ENCODE data around the gene SIK3.

The SIK3 gene

DNA sequence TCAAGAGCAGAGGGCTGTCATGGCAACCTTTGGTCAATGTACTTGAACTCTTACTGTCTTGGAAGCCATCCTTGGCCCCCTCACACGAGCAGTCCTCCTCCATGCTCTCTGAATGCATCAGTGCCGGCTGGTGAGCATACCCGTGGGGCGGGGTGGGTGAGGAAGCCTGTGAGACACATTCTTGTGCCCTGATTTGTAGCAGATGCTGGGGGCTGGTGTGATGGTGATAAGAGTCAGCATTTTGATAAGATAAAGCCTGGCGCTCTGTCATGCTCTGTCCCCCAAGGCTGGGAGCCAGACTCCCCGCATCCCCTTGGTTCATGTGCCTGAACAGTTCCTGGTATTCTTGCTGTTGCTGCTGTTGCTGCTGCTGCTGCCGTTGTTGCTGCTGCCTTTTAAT is 240.3 kb downstream of the SIK3 start:
- no peak for DNase-seq

DNA sequence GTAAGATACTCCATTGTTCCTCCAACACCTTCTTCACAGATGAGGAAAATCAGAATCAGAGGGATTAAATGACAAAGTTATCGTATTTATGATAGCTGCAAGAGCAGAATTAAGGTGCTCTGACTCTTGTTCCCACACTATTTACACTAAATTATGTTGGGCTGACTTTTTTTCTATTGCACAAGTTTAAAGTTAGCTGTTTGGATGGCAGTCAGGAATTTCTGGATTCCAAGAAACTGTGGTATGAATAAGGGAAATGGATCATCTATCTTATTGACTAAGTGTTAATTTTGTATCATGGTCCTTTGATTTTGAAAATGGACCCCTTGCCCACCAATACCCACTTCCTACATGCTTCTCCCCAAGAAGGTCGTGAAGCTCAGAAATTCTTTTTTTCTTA is 240.9 kb downstream of the SIK3 start:
- DNase-seq = no peak

DNA sequence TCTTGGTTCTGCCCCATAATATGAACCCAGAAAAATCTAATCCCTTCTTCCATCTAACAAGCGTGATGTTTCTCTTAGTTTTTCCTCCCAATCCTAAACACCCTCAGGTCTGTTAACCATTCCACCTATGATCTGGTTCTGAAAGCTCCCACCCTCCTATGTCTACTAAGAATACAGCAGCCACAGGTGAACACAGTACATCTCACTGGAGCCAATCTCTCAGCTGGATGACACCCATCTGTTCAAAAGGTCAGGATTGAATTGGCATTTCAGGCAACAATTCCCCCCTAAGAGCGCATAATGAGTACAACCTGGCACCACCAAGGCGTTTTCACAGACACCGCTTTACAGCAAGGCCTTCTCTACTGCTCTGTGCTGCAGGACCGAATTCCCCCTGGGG is 241.8 kb downstream of the SIK3 start:
- DNase-seq = no peak

DNA sequence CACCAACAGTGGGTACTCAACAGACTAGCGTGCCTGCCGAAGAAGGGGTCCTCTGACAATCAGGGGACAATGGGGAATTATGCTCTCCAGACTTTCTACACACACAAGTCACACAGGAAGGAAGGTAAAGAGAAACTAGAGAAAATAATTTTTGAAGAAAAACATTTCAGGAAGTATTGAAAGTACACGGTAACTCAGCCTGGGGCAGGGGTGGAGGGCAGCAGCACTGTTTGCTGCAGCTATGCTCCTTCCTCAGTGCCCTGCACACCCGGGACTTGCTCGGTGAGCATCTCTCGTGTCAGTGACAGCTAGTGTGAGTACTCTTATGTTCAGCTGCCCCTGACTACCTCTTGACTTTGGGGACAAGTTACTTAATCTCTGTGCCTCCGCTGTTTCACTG is 242.8 kb downstream of the SIK3 start:
- no peak for DNase-seq

DNA sequence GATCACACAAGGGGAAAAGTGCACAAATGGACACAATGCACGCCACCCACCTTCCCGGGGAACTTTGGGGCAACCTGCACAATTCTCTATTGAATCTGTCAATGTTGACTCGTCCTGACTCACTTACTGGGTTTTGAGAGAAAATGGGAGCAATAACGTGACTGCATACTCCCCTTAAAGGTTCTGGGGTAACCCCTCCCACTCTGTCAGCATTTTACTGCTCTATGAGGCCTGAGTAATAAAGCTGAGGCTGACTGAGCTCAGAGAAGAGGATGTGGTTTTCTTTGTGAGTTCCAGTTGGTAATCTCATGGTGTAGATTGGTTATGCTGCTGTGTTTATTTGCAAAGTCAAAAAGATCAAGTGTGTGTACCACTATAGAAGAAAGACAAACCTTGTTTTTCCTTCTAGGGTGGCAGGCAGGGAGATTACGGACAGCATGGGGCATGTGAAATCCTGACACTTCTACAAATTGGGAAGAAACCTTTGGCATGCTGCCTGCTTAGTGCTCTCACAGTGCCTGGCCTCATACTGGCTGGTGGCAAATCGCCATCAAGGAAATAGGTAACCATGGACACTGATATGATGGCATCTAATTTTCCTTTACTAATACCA is 244.7 kb downstream of the SIK3 start:
- DNase-seq = no peak

DNA sequence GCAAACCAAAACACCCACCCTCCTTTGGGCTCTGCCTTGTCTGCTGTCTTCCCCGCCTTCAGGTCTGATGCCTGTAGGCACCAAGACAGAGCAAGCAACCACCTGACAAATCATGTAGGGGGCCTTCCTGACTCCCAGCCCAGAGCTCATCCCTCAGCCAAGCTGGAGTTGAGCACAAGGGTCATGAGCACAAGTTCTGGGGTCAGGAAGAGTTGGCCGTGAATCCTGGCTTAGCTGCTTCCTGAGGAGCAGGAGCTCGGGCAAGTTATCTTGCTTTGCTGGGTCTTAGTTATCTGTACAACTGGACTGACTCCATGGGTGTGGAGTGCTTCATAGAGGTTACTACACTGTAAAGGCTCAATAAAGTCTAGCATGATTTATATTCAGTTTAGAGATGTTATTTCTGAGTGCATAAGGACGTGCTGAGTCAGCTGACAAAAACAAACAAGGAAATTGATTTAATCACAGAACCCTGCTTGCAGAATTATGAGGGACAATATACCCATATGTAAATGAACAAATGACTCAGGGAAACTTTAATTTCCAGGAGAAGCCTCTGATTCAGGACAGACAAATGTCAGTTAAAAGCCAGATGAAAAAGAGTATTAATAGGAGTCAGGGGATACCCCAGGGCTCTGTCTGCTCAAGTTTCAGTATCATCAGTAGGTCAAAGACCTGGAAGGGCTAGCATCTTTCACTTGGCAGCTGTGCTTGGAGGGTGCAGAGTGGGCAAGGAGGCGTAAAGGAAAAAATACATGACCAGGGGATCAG is 245.8 kb downstream of the SIK3 start:
- no peak for DNase-seq

DNA sequence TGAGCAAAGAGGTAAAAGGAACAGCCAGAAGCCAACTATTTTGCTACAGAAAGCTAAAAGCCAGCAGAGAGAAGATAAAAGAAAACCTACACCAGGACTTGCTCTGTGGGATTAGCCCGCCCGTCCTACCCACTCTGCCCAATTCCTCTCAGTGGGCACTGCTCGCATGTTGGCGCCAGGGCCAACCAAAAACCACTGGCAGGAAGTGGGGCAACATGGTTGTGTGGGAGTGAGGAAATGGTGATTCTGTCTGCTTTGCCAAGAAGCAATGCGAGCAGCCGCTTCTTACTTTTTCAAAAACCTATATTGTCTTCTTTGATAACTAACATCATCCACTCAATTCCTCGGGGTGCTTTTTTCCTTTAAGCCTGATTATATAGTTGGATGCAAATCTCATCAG is 246.6 kb downstream of the SIK3 start:
- no peak for DNase-seq

DNA sequence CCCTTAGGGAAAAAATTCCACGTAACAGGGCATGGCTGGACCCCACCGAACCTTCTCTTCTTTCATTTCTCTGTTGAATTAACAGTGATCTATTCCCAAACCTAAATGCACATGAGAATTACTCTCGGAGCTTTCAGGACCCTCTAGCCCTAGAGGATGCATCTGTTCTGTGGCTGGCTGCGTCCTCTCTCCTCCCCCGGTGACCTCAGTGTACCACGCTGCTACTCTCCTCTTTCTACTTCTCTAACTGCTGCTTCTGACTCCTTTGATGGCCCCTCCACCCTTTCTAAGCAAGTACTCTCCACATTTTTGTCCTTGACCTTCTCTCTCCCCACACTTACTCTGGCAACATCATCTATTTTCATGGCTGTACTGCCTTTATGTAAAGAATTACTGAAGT is 248.7 kb downstream of the SIK3 start:
- no peak for DNase-seq

DNA sequence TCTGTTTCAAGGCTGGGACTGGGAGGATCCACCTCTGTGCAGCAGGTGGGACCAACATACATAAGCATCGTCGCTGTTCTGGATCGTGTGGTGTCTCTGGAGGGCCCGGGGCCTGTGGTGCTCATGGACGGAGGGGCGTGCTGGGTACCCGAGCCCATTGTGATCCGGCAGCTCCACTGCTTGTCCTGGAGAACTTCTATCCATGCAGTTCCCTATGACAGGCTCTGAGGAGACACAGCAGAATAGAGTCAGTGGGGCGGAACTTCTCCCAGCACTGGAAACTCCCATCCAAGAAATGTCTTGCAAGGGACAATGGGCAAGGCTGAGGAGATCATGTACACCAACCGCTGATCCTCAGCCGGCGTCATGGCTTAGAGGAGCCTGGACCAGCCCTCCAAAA is 249.2 kb downstream of the SIK3 start:
- DNase-seq = no peak

DNA sequence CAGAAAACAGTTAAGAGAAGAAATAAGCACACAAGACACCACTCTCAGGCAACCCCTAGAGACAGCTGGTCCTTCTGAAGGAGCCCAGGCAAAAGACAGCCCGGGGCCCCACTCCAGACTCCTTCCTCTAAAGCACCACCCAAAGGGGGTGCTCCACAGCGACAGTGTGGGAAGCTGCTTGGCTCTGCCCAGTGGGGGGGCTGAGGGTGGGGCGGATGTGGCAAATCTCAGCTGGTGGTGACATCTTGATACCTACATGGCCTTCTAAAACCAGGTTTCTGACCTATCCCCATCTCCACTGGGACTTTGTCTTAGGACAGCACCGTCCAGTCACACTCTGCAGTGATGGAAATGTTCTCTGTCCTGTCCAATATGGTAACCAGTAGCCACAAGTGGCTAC is 250.6 kb downstream of the SIK3 start:
- DNase-seq = no peak

DNA sequence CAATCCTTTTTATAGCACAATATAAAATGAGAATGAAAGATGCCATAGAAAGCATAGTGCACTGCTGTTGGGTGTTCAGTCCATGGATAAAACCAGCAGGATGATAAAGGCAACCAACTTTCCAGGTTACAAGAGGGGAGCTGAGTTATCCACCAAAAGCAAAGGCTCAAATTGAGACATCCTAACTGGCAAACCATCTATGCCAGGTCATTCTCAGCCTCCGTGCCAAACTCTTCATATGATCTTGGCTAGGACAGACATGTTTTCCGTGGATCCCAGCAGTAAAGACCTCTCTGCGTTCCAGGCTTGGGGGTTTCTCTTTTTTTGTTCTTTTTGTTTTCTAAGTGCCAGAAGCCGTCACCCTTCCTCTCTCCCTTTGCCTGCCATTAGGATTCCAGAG is 253.5 kb downstream of the SIK3 start:
- no peak for DNase-seq

DNA sequence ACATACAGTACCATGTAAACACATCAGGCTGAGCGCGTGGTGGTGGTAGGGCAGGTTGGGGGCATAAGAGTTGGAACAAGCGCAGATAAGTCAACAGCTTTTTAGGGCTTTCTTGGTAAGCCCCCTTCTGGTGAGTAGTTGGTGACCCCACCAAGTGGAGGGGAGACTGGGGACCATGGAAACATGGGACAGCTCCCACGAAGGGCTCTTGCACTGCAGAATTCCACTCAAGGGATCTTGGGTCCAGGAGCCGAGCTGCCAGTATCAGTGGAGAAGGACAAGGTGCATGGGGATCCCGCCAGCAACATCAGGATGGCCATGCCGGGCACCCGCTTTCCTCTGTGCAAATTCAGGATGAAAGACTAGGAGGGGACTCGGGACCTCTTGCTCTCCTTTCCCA is 254.6 kb downstream of the SIK3 start:
- DNase-seq = no peak

DNA sequence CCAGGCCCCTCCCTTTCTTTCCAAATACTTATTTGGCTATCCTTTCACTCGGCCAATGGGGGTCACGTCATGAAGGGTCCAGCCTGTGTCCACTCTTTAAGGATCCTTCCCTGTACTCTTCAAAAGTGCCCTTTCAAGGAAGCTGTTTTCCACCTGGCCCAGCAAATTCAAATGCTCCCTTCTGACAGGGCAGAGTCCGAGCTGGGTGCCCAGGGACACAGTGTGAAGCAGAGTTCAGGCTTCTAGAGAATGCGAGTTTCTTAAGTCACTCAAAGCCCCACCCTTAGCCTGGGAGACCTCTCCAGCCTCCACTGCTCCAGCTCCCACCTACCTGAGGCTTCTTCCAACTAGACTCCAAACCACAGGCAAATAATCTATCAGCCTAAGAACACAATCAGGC is 255.3 kb downstream of the SIK3 start:
- no peak for DNase-seq

DNA sequence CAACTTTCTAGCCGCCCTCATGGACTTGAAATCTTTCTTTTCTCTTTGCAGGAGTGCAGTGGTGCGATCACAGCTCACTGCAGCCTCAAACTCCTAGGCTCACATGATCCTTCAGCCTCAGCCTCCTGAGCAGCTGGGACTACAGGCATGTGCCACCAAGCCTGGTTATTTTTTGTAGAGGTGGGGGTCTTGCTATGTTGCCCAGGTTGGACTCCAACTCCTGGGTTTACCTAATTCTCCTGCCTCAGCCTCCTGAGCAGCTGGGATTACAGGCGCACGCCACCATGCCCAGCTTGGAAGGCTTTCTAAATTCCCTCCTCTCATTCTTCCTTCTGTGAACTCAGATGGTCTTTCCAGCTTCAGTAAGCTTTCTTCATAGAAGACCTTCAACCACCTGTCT is 256.1 kb downstream of the SIK3 start:
- no peak for DNase-seq

DNA sequence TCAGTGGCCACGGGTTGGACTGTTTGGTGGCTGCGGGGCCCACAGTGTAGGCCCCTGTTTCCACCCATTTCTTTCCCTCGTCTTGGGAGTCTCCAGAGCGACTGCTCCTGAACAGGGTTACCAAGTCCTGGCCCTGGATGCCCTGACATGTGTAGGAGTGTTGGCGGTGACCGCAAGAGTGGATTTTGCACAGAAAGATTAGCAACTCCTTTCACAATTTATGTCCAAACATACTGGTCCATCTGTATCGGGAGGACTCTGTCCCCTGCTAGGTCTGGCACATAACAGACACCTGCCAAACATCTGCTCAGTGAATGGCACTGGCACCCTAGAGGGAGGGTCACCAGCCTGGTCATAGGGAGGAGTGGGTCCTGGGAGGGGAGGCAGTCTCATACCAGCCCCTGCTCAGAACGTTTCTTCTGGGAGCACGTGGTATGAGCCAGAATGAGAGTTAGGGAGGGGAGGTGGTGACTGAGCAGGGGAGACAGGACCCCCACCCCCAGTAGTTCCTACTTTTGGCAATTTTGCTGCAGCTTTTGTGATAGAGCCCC is 257.4 kb downstream of the SIK3 start:
- DNase-seq = no peak

DNA sequence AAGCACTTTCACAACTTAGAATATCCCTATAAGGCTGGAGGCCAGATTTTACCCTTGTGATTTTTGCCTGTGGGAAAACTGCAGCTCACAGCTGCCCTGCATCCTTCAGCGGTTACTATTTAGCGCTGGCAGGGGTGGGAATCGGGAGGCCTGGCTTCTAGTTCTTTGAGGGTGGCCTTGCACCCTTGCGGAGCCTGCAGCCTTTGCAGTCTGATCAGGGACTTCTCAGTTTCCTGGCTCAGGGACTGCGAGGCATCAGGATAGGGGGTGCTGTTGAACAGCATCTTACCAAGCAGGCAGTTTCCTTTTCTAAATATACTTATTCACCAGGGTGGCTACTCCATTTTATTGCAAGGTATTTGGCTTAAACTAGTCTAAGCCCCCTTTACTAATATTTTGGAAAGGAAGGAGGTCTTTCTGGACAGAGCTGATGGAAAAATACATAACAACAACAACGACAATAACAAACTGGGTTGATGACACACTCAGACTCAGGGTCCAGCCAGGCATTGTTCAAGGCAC is 257.9 kb downstream of the SIK3 start:
- DNase-seq = no peak

DNA sequence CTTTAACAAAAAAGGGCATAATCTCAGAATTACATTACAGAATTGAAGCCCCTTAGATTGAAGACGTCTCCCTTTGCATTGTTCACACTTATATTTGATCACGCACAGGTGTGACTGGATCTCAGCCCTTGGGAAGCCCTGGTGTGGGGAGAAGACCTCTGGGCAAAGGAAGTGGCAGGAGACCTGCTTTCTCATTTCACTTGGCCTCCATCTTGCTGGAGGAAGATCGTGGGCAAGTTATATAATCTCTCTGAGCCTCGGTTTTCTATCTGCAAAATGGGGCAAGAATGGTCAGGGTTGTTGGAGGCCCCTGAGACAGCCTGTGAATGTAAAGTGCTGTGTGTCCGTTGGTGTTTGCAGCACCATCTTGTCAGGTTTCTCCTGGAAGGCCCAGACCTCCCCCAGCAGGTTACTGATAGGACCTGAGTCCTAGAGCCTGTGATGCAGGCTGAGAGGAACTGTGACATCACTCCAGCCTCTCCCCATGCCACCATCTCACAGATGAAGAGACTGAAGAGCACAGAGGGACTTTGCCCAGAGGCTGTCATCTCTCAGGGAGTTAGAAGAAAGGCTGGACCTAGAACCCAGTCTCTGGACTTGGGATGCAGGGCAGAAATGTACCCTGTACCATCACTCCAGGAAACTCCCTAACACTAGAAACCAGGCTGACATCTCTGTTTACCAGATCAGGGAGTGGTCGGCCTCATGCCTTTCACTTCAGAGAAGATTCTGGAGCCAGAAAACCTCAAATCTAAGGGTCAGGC is 259.7 kb downstream of the SIK3 start:
- no peak for DNase-seq

DNA sequence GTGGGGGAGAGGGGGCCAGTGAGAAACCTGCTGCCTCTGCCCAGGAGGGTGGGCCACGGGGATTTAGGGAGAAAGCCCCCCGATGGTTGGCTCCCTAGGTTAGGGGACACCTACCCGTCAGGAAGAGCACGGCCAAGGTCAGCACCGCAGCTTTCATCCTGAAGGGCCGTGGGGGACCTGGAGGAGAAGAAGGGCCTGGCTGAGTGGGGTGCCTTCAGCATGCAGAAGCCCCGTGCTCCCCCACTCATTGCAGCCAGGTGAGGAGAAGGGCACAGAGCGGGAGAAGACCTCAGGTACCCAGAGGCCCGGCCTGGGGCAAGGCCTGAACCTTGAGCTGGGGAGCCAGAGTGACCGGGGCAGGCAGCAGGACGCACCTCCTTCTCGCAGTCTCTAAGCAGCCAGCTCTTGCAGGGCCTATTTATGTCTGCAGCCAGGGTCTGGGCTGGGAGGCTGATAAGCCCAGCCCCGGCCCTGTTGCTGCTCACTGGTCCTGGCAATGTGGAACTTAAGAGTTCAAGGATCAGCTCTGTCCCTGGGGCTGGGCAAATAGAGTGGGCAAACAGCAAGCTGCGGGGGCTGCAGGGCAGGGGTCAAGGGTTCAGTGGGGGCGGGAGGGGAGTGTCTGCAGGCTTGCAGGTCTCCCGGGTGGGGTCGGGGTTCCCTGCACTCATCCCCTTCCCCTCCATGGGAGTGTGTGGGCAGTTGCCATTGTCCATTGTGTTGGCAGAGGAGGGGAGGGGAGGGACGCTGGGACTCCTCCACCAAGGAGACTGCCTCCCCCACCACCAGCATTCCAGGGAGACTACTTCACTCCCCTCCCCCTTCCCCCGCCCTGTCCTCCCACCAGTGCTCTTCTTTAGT is 260.8 kb downstream of the SIK3 start, which contains the start of gene APOA1:
APOA1 (minus strand) TSS at position 392 of the 861 bp plus-strand sequence; CDS start at position 157, 235 bp downstream.
- no peak for DNase-seq

DNA sequence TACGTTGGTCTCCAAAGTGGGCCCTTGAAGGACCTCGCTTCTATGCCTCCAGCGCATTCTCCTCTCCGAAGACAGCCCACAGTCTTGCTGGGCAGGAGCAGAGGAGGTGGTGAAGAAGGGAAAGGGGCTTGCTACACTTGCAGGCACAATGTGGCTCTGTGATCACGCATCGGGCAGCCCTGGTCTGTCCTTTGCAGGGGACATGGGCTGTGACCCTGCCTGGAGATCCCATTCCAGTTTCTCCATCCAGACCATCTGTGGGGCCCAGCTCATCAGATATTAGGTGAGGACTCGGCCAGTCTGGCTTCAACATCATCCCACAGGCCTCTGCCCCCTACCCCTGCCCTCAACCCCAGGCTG is 261.6 kb downstream of the SIK3 start:
- DNase-seq = no peak

DNA sequence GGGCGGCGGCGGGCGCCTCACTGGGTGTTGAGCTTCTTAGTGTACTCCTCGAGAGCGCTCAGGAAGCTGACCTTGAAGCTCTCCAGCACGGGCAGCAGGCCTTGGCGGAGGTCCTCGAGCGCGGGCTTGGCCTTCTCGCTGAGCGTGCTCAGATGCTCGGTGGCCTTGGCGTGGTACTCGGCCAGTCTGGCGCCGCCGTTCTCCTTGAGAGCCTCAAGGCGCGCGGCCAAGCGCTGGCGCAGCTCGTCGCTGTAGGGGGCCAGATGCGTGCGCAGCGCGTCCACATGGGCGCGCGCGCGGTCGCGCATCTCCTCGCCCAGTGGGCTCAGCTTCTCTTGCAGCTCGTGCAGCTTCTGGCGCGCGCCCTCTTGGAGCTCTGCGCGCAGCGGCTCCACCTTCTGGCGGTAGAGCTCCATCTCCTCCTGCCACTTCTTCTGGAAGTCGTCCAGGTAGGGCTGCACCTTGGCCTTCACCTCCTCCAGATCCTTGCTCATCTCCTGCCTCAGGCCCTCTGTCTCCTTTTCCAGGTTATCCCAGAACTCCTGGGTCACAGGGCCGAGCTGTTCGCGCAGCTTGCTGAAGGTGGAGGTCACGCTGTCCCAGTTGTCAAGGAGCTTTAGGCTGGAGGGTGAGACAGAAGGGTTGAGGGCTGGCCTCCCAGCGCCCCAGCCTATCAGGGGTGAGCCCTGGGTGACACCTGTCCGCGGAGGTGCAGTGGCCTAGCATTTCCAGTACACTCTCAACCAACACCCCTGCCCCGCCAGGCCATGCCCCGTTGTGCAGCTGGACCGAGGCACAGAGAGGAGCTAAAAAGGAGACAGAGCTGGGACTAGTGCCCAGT is 262.2 kb downstream of the SIK3 start:
- DNase-seq = peak; percentile 13

DNA sequence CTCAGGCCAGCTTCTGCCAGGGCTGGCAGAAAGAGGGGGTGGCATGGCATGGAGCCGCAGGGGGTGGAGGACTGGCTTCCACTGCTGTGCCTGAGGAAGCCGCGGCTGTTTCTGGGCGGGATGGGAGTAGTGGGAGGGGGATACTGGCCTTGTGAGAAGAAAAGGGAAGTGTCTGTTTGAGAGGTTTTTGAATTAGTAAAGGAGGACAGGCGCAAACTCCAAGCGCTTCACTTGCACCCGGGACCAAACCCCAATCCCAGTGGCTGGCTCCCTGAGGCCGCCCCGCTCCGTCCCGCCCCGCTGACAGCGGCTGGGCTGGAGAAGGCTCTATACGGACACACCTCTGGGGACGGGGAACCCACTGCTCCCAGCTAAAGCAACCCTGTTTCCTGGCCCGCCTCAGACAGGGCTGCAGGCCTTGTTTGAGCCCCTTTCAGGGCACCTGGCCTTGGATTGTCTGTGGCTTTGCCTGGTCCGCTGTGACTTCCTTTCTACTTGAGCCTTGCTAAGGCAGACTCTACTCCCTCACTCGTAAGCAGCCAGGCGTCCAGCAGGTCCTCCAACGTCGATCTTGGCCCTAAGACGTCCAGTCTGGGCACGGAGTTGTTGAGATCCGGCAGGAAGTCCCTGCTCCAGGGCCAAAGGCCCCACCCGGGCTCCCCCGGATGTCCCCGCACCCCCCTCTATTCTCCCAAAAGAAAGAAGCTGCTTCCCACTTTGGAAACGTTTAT is 263.0 kb downstream of the SIK3 start:
- DNase-seq = no peak

All from NCI-H1694 (cell line).